GM10266 (cell line): ENCODE measurements around the gene BFSP2.

Experiments used
- DNase-seq: peaks from one replicate; pipeline ENCODE4 v3.0.0; 2012; ENCODE audit errors: extremely low spot score
- TF ChIP-seq, protein P1 (sequence below): IDR thresholded peaks from 2 replicates; pipeline ENCODE4 v1.5.1; 2012; ENCODE audit warnings: mild to moderate bottlenecking, low read depth; ENCODE audit not compliant: control insufficient read depth, insufficient read depth; ENCODE audit errors: missing control alignments

The BFSP2 gene

DNA sequence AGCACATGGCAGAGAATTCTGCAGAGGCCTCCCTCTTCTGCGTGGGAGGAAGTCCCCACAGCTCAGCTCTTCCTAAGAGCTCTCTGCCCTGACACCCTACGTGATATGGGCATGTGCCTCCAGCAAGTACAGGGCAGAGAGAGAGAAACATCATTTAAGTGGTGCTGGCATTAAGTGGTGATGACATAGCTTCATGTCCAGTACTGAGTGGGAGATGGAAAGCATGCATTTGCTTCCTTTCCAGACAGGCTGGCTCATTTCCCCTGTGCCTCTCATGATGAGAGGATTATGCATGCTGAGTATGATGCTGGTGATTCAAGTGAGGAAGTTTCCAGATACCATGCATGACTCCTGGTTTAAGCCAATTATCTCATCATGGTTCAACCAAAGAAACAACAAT is 26.9 kb downstream of the BFSP2 start:
- DNase-seq = no peak
- TF ChIP-seq, protein P1, sequence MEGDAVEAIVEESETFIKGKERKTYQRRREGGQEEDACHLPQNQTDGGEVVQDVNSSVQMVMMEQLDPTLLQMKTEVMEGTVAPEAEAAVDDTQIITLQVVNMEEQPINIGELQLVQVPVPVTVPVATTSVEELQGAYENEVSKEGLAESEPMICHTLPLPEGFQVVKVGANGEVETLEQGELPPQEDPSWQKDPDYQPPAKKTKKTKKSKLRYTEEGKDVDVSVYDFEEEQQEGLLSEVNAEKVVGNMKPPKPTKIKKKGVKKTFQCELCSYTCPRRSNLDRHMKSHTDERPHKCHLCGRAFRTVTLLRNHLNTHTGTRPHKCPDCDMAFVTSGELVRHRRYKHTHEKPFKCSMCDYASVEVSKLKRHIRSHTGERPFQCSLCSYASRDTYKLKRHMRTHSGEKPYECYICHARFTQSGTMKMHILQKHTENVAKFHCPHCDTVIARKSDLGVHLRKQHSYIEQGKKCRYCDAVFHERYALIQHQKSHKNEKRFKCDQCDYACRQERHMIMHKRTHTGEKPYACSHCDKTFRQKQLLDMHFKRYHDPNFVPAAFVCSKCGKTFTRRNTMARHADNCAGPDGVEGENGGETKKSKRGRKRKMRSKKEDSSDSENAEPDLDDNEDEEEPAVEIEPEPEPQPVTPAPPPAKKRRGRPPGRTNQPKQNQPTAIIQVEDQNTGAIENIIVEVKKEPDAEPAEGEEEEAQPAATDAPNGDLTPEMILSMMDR = no peak

DNA sequence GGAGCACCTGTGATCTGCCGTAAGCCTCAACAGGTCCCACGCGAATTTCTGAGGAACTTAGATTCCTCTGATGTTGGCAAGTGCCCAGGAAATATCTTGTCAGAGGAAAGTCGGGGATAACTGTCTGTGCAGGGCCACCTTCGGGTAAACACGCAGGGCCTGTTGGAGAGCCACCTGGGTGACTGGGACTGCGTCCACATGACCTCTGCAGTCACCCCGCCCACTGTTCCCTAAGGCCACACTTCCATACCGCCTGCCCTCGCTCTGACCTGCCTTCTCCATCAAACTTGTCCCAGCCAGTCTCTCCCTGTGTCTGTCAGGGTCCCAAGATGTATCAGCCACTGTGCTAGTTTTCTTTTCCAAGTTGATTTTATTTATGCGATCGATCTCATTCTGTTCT is 28.7 kb downstream of the BFSP2 start:
- TF ChIP-seq, protein P1 = no peak
- DNase-seq = no peak

DNA sequence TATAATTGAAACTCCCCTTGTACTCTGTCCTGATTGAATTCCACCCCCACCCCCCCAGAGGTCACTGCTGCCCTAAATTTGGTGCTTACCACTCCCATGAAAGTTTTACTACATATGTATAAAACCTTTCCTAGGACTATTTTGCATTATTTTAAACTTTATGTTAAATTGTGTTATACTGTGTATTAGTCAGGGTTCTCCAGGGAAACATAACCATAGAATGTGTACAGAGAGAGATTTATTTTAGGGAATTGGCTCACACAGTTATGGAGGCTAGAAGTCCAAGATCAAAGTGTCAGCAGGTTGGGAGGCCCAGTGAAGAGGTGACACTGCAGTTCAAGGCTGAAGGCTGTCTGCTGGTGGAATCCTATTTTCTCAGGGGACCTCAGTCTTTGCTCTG is 29.2 kb downstream of the BFSP2 start:
- no peak for DNase-seq
- TF ChIP-seq, protein P1 = no peak

DNA sequence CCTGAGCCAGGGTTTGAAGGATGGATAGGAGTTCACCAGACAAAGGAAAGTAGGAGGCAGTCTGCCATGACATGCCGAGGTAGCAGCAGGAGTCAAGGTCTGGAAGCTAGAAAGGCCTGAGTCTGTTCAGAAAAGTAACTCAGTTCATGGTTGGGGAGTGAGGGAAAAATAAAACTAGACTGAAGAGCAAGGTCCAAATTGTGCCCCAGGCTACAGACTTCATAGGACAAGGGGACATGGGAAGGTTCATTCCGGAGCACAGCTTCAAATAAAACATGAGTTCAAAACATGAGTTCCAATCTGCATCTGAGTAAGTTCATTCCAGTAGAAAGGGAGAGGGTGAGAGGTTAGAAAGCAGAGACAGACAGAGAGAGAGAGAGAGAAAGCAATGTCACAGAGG is 39.7 kb downstream of the BFSP2 start:
- DNase-seq = no peak
- TF ChIP-seq, protein P1 = no peak

DNA sequence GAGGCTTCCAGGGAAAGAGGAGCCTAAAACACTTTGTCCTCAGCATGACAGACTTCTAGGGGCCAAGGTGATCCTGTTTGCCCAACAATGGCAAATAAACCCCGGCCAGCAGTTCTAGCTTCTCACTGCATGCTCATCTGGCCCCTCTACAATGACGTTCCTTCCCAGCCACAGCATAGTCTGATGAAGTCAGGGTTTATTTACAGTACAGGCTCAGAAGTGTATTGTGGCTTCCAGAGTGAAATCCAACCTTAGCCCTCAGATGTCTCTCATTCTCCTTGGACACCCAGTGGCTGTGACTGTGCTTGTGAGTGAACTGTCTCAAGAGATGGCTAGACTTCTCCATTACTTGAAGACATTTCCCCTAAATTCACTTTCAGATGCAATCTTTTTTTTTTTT is 40.8 kb downstream of the BFSP2 start:
- TF ChIP-seq, protein P1 = no peak
- DNase-seq = no peak

DNA sequence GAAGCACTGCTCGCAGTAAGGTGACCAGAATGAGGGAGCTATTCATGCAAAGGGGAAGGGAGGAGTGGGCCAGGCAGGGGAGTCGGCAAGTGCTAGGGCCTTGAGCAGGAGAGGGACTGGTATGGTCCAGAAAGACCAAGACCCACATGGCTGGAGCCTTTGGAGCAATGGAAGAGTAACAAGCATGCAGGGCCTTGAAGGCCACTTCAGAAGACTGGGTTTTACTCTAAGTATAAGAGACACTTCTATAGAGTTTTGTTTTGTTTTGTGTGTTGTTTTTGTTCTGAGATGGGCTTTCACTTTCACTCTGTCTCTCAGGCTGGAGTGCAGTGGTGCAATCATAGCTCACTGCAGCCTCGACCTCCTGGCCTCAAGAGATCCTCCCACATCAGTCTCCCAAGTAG is 42.0 kb downstream of the BFSP2 start:
- TF ChIP-seq, protein P1 = no peak
- DNase-seq = no peak

DNA sequence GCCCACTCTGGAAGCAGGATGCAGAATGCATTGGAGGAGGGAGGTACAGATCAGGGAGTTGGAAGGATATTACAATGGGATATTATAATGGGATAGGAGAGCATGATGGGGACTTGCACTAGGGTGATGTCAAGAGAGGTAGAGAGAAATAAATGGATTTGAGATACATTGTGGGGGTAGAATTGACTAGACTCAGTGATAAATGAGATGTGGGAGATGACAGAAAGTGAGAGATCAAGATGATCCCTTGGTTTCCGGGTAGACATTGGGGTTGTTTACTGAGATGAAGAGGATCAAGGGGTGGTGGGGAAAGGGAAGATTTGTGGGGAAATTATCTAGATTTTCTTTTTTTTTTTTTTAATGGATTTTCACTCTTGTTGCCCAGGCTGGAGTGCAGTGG is 42.7 kb downstream of the BFSP2 start:
- no peak for DNase-seq
- TF ChIP-seq, protein P1 = no peak
